ENCODE data around the gene MYO1E. TPM values are rescaled to one million over a fixed set of nuclear protein-coding genes. Genes with fewer than 3 reads are reported as not detected.

Gene MYO1E
- total RNA-seq, 1 donor from 2014 or later: 190 TPM

- DNase-seq (ENCODE audit: low read depth): no peak
- H3K4me3 ChIP-seq (ENCODE audit: low read depth, low read length): no peak overlapping the region
- no peaks in the 10 kb centered on the region for H3K36me3 ChIP-seq (ENCODE audit: control insufficient read depth, insufficient read depth, low read length)
- no peaks in the 10 kb centered on the region for H3K27me3 ChIP-seq (ENCODE audit: control insufficient read depth, insufficient read depth, low read length)
- no peak for TF ChIP-seq CTCF (IDR thresholded peaks at IDR 0.05; ENCODE audit: insufficient read depth, low read length, poor library complexity, severe bottlenecking)
Measured at GRCh38 chr15:59278120-59278519, 94.6 kb downstream of the MYO1E start.

DNA sequence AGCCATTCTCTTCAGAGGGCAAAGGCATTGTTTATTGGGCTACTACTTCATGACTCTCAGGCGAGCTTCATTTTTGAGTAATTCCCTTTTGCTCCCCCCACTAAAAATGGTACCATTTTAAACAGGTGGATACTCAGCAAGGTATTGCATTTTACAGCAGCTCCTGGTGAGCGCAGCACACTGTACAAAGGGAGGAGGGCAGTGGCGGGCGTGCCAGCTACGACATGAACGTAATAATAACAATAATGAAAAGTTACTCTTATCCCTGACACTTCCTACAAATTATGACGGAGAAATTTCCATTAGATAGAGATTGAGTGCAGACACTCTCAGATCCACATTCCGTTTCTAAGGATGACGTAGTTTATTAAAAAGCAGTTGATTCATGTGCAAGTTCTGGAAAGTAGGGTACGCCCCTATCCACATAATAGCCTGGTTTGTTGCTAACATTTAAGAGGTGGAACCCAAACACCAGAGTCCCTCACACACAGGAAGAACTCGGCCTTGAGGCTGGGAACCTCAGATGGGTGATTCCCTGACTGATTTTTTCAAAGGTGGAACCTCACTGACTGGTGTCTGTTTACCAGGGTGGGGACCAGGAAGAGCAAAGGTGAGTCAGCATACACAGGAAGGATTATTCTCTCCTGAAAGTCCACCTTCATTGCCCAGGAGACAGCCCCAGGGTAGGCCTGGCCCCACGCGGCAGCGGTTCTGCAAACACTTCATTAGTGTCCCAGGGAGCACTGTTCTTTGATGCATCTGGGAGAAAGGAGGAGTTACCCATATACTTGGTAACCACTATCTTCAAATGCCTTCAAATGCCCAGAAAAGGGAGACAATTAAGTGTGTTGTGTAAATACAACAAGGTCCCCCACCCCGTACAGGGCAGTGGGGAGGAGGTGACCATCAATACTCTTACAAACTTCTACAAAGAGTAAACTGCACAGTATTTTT lies 96.2 kb downstream of the MYO1E start:
- Histone ChIP-seq H3K36me3 (ENCODE audit: control insufficient read depth, insufficient read depth, low read length) (no peaks in the 10 kb centered on the region), H3K4me3 (ENCODE audit: low read depth, low read length) (no peak overlapping the region)
- DNase-seq (ENCODE audit: low read depth): no peak

DNA sequence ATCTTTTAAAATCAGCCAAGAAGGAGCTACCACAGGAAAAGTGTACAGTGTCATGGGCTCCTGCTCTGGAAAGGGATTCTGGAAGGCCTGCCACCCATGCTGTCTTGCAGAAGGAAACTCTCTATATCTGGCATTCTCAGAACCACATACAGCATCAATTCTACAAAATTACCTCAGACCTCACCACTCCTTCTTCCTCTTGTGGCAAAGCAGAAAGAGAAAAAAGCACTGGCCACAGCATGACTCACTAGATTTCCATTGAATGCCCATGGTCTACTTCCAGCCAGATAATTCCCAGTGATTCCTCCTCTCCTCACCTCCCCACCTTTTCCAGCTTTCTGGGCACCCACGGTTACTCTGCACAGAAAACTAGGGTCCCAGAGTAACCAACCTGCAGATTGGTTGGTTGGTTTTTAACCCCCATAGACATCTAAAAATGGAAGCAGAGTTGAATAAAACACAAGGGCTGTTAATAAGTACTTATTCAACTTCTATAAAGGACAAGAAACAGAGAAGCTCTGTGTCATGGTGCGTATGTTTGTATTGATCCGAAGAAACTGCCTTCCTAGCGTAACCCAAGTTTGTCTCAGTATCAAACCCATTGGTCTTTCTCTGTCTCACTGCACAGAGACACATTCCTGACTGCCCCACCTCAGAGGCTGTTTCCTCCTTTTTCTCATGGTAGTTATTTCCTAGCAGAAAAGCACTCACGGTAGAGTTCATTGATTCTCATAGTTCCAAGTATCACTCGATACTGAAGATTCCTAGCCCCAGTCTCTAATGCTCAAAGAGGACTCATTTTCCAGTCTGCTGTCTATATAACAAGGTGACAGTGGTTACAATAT lies 98.3 kb downstream of the MYO1E start:
- DNase-seq (ENCODE audit: low read depth): no peak
- no peaks in the 10 kb centered on the region for H3K27me3 ChIP-seq (ENCODE audit: control insufficient read depth, insufficient read depth, low read length)
- no peak for TF ChIP-seq CTCF (IDR thresholded peaks at IDR 0.05; ENCODE audit: insufficient read depth, low read length, poor library complexity, severe bottlenecking)
- H3K36me3 ChIP-seq (ENCODE audit: control insufficient read depth, insufficient read depth, low read length): no peaks in the 10 kb centered on the region
- no peak overlapping the region for H3K4me3 ChIP-seq (ENCODE audit: low read depth, low read length)

More for the DNA sequence above, 96.2 kb downstream of the MYO1E start:
- no peaks in the 10 kb centered on the region for H3K27me3 ChIP-seq (ENCODE audit: control insufficient read depth, insufficient read depth, low read length)
- TF ChIP-seq CTCF (IDR thresholded peaks at IDR 0.05; ENCODE audit: insufficient read depth, low read length, poor library complexity, severe bottlenecking): no peak

GRCh38 chr15:59273234-59273633 lies 99.4 kb downstream of the MYO1E start:
- Histone ChIP-seq H3K27me3 (ENCODE audit: control insufficient read depth, insufficient read depth, low read length) (no peaks in the 10 kb centered on the region), H3K36me3 (ENCODE audit: control insufficient read depth, insufficient read depth, low read length) (no peaks in the 10 kb centered on the region), H3K4me3 (ENCODE audit: low read depth, low read length) (no peak overlapping the region)
- TF ChIP-seq CTCF (IDR thresholded peaks at IDR 0.05; ENCODE audit: insufficient read depth, low read length, poor library complexity, severe bottlenecking): no peak
- DNase-seq (ENCODE audit: low read depth): no peak

- H3K4me3 ChIP-seq (ENCODE audit: low read depth, low read length): no peak overlapping the region
- TF ChIP-seq CTCF (IDR thresholded peaks at IDR 0.05; ENCODE audit: insufficient read depth, low read length, poor library complexity, severe bottlenecking): no peak
- H3K36me3 ChIP-seq (ENCODE audit: control insufficient read depth, insufficient read depth, low read length): no peaks in the 10 kb centered on the region
- no peaks in the 10 kb centered on the region for H3K27me3 ChIP-seq (ENCODE audit: control insufficient read depth, insufficient read depth, low read length)
- no peak for DNase-seq (ENCODE audit: low read depth)
Measured at GRCh38 chr15:59271595-59272201, 101.0 kb downstream of the MYO1E start.
